SK-N-SH (cell line): ENCODE measurements around the gene CCNL2.

Experiments
- CHD2 ChIP-seq: fragments of 150-350 bp; IDR thresholded peaks from 2 replicates; pipeline ENCODE4 v1.6.1; 2018; ENCODE audit warnings: low read length; ENCODE audit not compliant: partially characterized antibody
- CTCF ChIP-seq: fragments of 200-600 bp; sonication (generic); IDR thresholded peaks from 2 replicates; pipeline ENCODE4 v1.6.1; 2017; ENCODE audit warnings: antibody characterized with exemption, mild to moderate bottlenecking, moderate library complexity
- EP300 ChIP-seq, 2 experiments: IDR thresholded peaks; 2 replicates each; pipeline versions ENCODE4 v1.4.0 to v1.6.1; 2012; ENCODE audit warnings: borderline replicate concordance in 1 of 2, low read depth in 1 of 2, low read length in 1 of 2
- FOSL2 ChIP-seq: IDR thresholded peaks from 2 replicates; pipeline ENCODE4 v1.4.0; 2012; ENCODE audit warnings: low read depth, mild to moderate bottlenecking, moderate library complexity, borderline replicate concordance
- PBX3 ChIP-seq: IDR thresholded peaks from 2 replicates; pipeline ENCODE4; 2012
- POLR2AphosphoS5 ChIP-seq: IDR thresholded peaks from 2 replicates; pipeline ENCODE4 v1.6.1; 2012; ENCODE audit warnings: low read depth, low read length

- no peak for TF ChIP-seq EP300 (IDR thresholded peaks at IDR 0.05; ENCODE audit: borderline replicate concordance in 1 of 2, low read depth in 1 of 2, low read length in 1 of 2)
- no peak for TF ChIP-seq CTCF
- TF ChIP-seq FOSL2, result no peak
- no peak for TF ChIP-seq CHD2
- peak; percentile 15; the same call in 1 of the 2 replicates for TF ChIP-seq PBX3
- no peak for TF ChIP-seq POLR2AphosphoS5
These were observed 44.6 kb downstream of the CCNL2 start for GRCh38 chr1:1354271-1355247.
